ENCODE data around the gene PLD3.
A peak's percentile ranks its signal among the peaks of the same experiment; 100 is the strongest.
"Not testable (repeated sequence)": the region's sequence is repeated elsewhere in the genome, so short reads cannot be mapped to it uniquely, and the experiment has no call there.

The PLD3 gene

GRCh38 chr19:40348125-40348913, at the start of gene PLD3, which contains the start of gene C19orf47:
Gene PLD3 (plus strand): TSS chr19:40348695. CDS start chr19:40366484, 17,789 bp downstream.
Gene C19orf47 (minus strand): TSS chr19:40348397. CDS start chr19:40341857, 6,540 bp downstream.
- peak; percentile 98 for DNase-seq

GRCh38 chr19:40300668-40301067, 47.8 kb upstream of the PLD3 start:
- no peak for DNase-seq

- DNase-seq = no peak
Measured at GRCh38 chr19:40302224-40303011, 46.1 kb upstream of the PLD3 start.

- no peak for DNase-seq
Measured at GRCh38 chr19:40303765-40304164, 44.7 kb upstream of the PLD3 start.

GRCh38 chr19:40304306-40304705, 44.2 kb upstream of the PLD3 start:
- no peak for DNase-seq

- DNase-seq = peak; percentile 40
Measured at GRCh38 chr19:40305403-40305802, 43.1 kb upstream of the PLD3 start.

- no peak for DNase-seq
Measured at GRCh38 chr19:40309666-40310065, 38.8 kb upstream of the PLD3 start.

- no peak for DNase-seq
Measured at GRCh38 chr19:40312533-40312932, 36.0 kb upstream of the PLD3 start.

GRCh38 chr19:40313229-40313983, 35.1 kb upstream of the PLD3 start:
- DNase-seq = no peak

GRCh38 chr19:40314656-40315055, 33.8 kb upstream of the PLD3 start:
- DNase-seq = no peak

- no peak for DNase-seq
Measured at GRCh38 chr19:40315812-40316470, 32.6 kb upstream of the PLD3 start.

- DNase-seq = no peak
Measured at GRCh38 chr19:40317338-40317737, 31.2 kb upstream of the PLD3 start.

- no peak for DNase-seq
Measured at GRCh38 chr19:40320558-40320935, 27.9 kb upstream of the PLD3 start.

- DNase-seq = no peak
Measured at GRCh38 chr19:40321076-40321475, 27.4 kb upstream of the PLD3 start.

GRCh38 chr19:40321566-40322270, 26.8 kb upstream of the PLD3 start:
- no peak for DNase-seq

GRCh38 chr19:40322271-40322610, 26.3 kb upstream of the PLD3 start:
- no peak for DNase-seq

GRCh38 chr19:40322951-40323615, 25.4 kb upstream of the PLD3 start:
- DNase-seq = no peak

GRCh38 chr19:40323705-40324104, 24.8 kb upstream of the PLD3 start:
- DNase-seq = no peak

- no peak for DNase-seq
Measured at GRCh38 chr19:40326201-40326600, 22.3 kb upstream of the PLD3 start.

- no peak for DNase-seq
Measured at GRCh38 chr19:40331052-40331451, 17.4 kb upstream of the PLD3 start.

GRCh38 chr19:40332669-40333068, 15.8 kb upstream of the PLD3 start:
- DNase-seq = no peak

GRCh38 chr19:40333083-40333482, 15.4 kb upstream of the PLD3 start:
- not testable (repeated sequence) for DNase-seq
